ENCODE data around the gene ELOVL6. TPM values are rescaled to one million over a fixed set of nuclear protein-coding genes. Genes with fewer than 3 reads are reported as not detected.

Gene ELOVL6
- total and polyA plus RNA-seq, 4 donors, result 19.5 to 38.8 (median 37.5) TPM

- TF ChIP-seq SP1 (IDR thresholded peaks at IDR 0.05) (no peak), REST (IDR thresholded peaks at IDR 0.05) (no peak), NR2F2 (IDR thresholded peaks at IDR 0.05) (no peak)
- H3K27ac ChIP-seq (ENCODE audit: low read depth in 1 of 2, low read length in 2 of 2), result no peak overlapping the region
- peaks cover 6 to 15% (median 10%) of the 10 kb centered on the region in 4 donors for H3K4me1 ChIP-seq (ENCODE audit: control insufficient read depth in 4 of 4, insufficient read depth in 4 of 4, low read length in 3 of 4)
- no peaks in the 10 kb centered on the region for H3K27me3 ChIP-seq (ENCODE audit: control insufficient read depth in 4 of 4, insufficient read depth in 4 of 4, low read length in 3 of 4)
- DNase-seq (ENCODE audit: low spot score), result no peak
- H3K9me3 ChIP-seq (ENCODE audit: control insufficient read depth in 4 of 4, low read length in 3 of 4), result no peaks in the 10 kb centered on the region
- 68% methylated on average over 5 of the region's 5 CpGs for WGBS
- no peaks in the 10 kb centered on the region for H3K36me3 ChIP-seq (ENCODE audit: control insufficient read depth in 4 of 4, insufficient read depth in 3 of 4, low read depth in 1 of 4, low read length in 3 of 4)
- no peak overlapping the region for H3K4me3 ChIP-seq (ENCODE audit: low read depth in 1 of 3, low read length in 3 of 3)
- no peak overlapping the region for H3K9ac ChIP-seq (ENCODE audit: low read depth in 1 of 2, low read length in 2 of 2)
Observed at GRCh38 chr4:110183643-110184042, 14.8 kb downstream of the ELOVL6 start.

DNA sequence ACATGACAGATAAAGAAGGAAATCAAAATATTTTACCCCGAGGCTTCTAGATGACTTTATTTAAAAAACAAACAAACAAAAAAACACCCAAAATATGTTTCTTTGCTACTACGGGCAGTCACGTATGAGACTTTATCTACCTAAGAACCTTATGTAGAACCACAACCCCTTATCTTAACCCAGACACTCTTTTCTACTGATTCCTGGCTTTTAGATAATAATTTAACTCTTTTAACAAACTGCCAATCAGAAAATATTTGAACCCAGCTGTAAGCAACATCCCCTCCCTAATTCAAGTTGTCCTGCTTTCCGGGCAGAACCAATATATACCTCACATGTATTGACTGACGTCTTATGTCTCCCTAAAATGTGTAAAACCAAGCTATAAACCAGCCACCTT lies 15.4 kb downstream of the ELOVL6 start:
- WGBS, result 89% methylated on average over 5 of the region's 5 CpGs
- Histone ChIP-seq H3K9ac (ENCODE audit: low read depth in 1 of 2, low read length in 2 of 2) (no peak overlapping the region), H3K27me3 (ENCODE audit: control insufficient read depth in 4 of 4, insufficient read depth in 4 of 4, low read length in 3 of 4) (no peaks in the 10 kb centered on the region), H3K4me1 (ENCODE audit: control insufficient read depth in 4 of 4, insufficient read depth in 4 of 4, low read length in 3 of 4) (peaks cover 6 to 15% (median 10%) of the 10 kb centered on the region in 4 donors), H3K9me3 (ENCODE audit: control insufficient read depth in 4 of 4, low read length in 3 of 4) (no peaks in the 10 kb centered on the region), H3K36me3 (ENCODE audit: control insufficient read depth in 4 of 4, insufficient read depth in 3 of 4, low read depth in 1 of 4, low read length in 3 of 4) (no peaks in the 10 kb centered on the region), H3K27ac (ENCODE audit: low read depth in 1 of 2, low read length in 2 of 2) (no peak overlapping the region), H3K4me3 (ENCODE audit: low read depth in 1 of 3, low read length in 3 of 3) (no peak overlapping the region)
- DNase-seq (ENCODE audit: low spot score), result no peak
- no peak for TF ChIP-seq RAD21 (IDR thresholded peaks at IDR 0.05)
- no peak for TF ChIP-seq NR2F2 (IDR thresholded peaks at IDR 0.05)
- no peak for TF ChIP-seq YY1 (IDR thresholded peaks at IDR 0.05)
- TF ChIP-seq FOXA2 (IDR thresholded peaks at IDR 0.05), result no peak
- TF ChIP-seq SP1 (IDR thresholded peaks at IDR 0.05), result no peak
- TF ChIP-seq, protein P1, sequence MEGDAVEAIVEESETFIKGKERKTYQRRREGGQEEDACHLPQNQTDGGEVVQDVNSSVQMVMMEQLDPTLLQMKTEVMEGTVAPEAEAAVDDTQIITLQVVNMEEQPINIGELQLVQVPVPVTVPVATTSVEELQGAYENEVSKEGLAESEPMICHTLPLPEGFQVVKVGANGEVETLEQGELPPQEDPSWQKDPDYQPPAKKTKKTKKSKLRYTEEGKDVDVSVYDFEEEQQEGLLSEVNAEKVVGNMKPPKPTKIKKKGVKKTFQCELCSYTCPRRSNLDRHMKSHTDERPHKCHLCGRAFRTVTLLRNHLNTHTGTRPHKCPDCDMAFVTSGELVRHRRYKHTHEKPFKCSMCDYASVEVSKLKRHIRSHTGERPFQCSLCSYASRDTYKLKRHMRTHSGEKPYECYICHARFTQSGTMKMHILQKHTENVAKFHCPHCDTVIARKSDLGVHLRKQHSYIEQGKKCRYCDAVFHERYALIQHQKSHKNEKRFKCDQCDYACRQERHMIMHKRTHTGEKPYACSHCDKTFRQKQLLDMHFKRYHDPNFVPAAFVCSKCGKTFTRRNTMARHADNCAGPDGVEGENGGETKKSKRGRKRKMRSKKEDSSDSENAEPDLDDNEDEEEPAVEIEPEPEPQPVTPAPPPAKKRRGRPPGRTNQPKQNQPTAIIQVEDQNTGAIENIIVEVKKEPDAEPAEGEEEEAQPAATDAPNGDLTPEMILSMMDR (IDR thresholded peaks at IDR 0.05; ENCODE audit: low read depth, low read length, missing input control), result no peak
- TF ChIP-seq HNF4A (conservative IDR thresholded peaks at IDR 0.05), result no peak
- TF ChIP-seq EGR1 (IDR thresholded peaks at IDR 0.05; ENCODE audit: low read depth in 2 of 2), result no peak
- no peak for TF ChIP-seq TAF1 (conservative IDR thresholded peaks at IDR 0.05)
- no peak for TF ChIP-seq GABPA (IDR thresholded peaks at IDR 0.05 in 1 of 2, conservative IDR thresholded peaks at IDR 0.05 in 1 of 2)
- TF ChIP-seq JUND (IDR thresholded peaks at IDR 0.05), result no peak
- TF ChIP-seq, protein P2, sequence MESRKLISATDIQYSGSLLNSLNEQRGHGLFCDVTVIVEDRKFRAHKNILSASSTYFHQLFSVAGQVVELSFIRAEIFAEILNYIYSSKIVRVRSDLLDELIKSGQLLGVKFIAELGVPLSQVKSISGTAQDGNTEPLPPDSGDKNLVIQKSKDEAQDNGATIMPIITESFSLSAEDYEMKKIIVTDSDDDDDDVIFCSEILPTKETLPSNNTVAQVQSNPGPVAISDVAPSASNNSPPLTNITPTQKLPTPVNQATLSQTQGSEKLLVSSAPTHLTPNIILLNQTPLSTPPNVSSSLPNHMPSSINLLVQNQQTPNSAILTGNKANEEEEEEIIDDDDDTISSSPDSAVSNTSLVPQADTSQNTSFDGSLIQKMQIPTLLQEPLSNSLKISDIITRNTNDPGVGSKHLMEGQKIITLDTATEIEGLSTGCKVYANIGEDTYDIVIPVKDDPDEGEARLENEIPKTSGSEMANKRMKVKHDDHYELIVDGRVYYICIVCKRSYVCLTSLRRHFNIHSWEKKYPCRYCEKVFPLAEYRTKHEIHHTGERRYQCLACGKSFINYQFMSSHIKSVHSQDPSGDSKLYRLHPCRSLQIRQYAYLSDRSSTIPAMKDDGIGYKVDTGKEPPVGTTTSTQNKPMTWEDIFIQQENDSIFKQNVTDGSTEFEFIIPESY (IDR thresholded peaks at IDR 0.05), result no peak
- TF ChIP-seq, protein P3, sequence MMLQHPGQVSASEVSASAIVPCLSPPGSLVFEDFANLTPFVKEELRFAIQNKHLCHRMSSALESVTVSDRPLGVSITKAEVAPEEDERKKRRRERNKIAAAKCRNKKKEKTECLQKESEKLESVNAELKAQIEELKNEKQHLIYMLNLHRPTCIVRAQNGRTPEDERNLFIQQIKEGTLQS (IDR thresholded peaks at IDR 0.05), result no peak
- no peak for TF ChIP-seq MAX (IDR thresholded peaks at IDR 0.05)
